IPS-20b (cell line): ENCODE data around the gene ENGASE.

Source experiments
- H3K27ac ChIP-seq: one replicate; pipeline ENCODE4 v1.5.1; 2013; ENCODE audit warnings: low read length
- H3K27me3 ChIP-seq: 2 replicates; pipeline ENCODE4 v1.6.1; 2013; ENCODE audit warnings: mild to moderate bottlenecking, low read length, inconsistent platforms; ENCODE audit not compliant: insufficient read depth
- H3K36me3 ChIP-seq: 2 replicates; pipeline ENCODE4 v1.6.1; 2013; ENCODE audit warnings: low read depth, mild to moderate bottlenecking, inconsistent platforms, low read length, moderate library complexity; ENCODE audit not compliant: insufficient read depth
- H3K4me1 ChIP-seq: 2 replicates; pipeline ENCODE4 v1.6.1; 2013; ENCODE audit warnings: mild to moderate bottlenecking, control low read depth, inconsistent platforms, low read length, moderate library complexity; ENCODE audit not compliant: insufficient read depth
- H3K4me3 ChIP-seq: 2 replicates; pipeline ENCODE4 v1.5.1; 2013; ENCODE audit warnings: mild to moderate bottlenecking, low read length, inconsistent platforms
- H3K9ac ChIP-seq: 2 replicates; pipeline ENCODE4 v1.6.1; 2013; ENCODE audit warnings: low read depth, mild to moderate bottlenecking, inconsistent platforms, low read length, moderate library complexity
- H3K9me3 ChIP-seq: 2 replicates; pipeline ENCODE4 v1.6.1; 2013; ENCODE audit warnings: mild to moderate bottlenecking, low read depth, low read length, inconsistent platforms; ENCODE audit not compliant: insufficient read depth

ENGASE gene

GRCh38 chr17:79107499-79108231 lies 33.0 kb downstream of the ENGASE start:
- Histone ChIP-seq H3K4me3 (no peak overlapping the region), H3K4me1 (no peaks in the 10 kb centered on the region), H3K27ac (no peak overlapping the region), H3K27me3 (no peaks in the 10 kb centered on the region), H3K36me3 (no peaks in the 10 kb centered on the region), H3K9me3 (no peaks in the 10 kb centered on the region), H3K9ac (no peak overlapping the region)

- no peak overlapping the region for H3K4me3 ChIP-seq
- no peaks in the 10 kb centered on the region for H3K27me3 ChIP-seq
- no peaks in the 10 kb centered on the region for H3K9me3 ChIP-seq
- no peak overlapping the region for H3K27ac ChIP-seq
- H3K36me3 ChIP-seq, result no peaks in the 10 kb centered on the region
- H3K4me1 ChIP-seq, result no peaks in the 10 kb centered on the region
- no peak overlapping the region for H3K9ac ChIP-seq
Observed at GRCh38 chr17:79108232-79108850, 33.7 kb downstream of the ENGASE start.

GRCh38 chr17:79108870-79109269 lies 34.2 kb downstream of the ENGASE start:
- Histone ChIP-seq H3K27ac (no peak overlapping the region), H3K4me3 (no peak overlapping the region), H3K9me3 (no peaks in the 10 kb centered on the region), H3K9ac (no peak overlapping the region), H3K27me3 (no peaks in the 10 kb centered on the region), H3K36me3 (no peaks in the 10 kb centered on the region), H3K4me1 (no peaks in the 10 kb centered on the region)

- H3K4me3 ChIP-seq, result no peak overlapping the region
- no peaks in the 10 kb centered on the region for H3K9me3 ChIP-seq
- no peak overlapping the region for H3K27ac ChIP-seq
- H3K4me1 ChIP-seq, result no peaks in the 10 kb centered on the region
- H3K27me3 ChIP-seq, result no peaks in the 10 kb centered on the region
- no peak overlapping the region for H3K9ac ChIP-seq
- H3K36me3 ChIP-seq, result no peaks in the 10 kb centered on the region
Observed at GRCh38 chr17:79109584-79109983, 35.0 kb downstream of the ENGASE start.

GRCh38 chr17:79111097-79111496 lies 36.5 kb downstream of the ENGASE start:
- Histone ChIP-seq H3K27me3 (no peaks in the 10 kb centered on the region), H3K27ac (no peak overlapping the region), H3K4me3 (no peak overlapping the region), H3K9me3 (no peaks in the 10 kb centered on the region), H3K9ac (no peak overlapping the region), H3K4me1 (no peaks in the 10 kb centered on the region), H3K36me3 (no peaks in the 10 kb centered on the region)

GRCh38 chr17:79112471-79112870 lies 37.8 kb downstream of the ENGASE start:
- no peaks in the 10 kb centered on the region for H3K9me3 ChIP-seq
- no peak overlapping the region for H3K9ac ChIP-seq
- H3K36me3 ChIP-seq, result no peaks in the 10 kb centered on the region
- H3K4me1 ChIP-seq, result no peaks in the 10 kb centered on the region
- H3K27me3 ChIP-seq, result no peaks in the 10 kb centered on the region
- H3K4me3 ChIP-seq, result no peak overlapping the region
- no peak overlapping the region for H3K27ac ChIP-seq

- Histone ChIP-seq H3K9ac (no peak overlapping the region), H3K4me1 (no peaks in the 10 kb centered on the region), H3K27me3 (no peaks in the 10 kb centered on the region)
Observed at GRCh38 chr17:79113699-79114457, 39.3 kb downstream of the ENGASE start.

GRCh38 chr17:79114458-79115301 lies 40.1 kb downstream of the ENGASE start:
- Histone ChIP-seq H3K4me1 (no peaks in the 10 kb centered on the region), H3K9me3 (no peaks in the 10 kb centered on the region), H3K36me3 (no peaks in the 10 kb centered on the region), H3K27ac (no peak overlapping the region), H3K27me3 (no peaks in the 10 kb centered on the region), H3K9ac (no peak overlapping the region; the same call in 1 of the 2 replicates), H3K4me3 (no peak overlapping the region)

More at GRCh38 chr17:79113699-79114457, 39.3 kb downstream of the ENGASE start:
- Histone ChIP-seq H3K36me3 (no peaks in the 10 kb centered on the region), H3K4me3 (no peak overlapping the region), H3K27ac (no peak overlapping the region), H3K9me3 (no peaks in the 10 kb centered on the region)

GRCh38 chr17:79115487-79115886 lies 40.9 kb downstream of the ENGASE start:
- Histone ChIP-seq H3K27me3 (no peaks in the 10 kb centered on the region), H3K4me3 (no peak overlapping the region), H3K9ac (no peak overlapping the region), H3K9me3 (no peaks in the 10 kb centered on the region), H3K4me1 (no peaks in the 10 kb centered on the region), H3K27ac (no peak overlapping the region), H3K36me3 (no peaks in the 10 kb centered on the region)

- no peaks in the 10 kb centered on the region for H3K9me3 ChIP-seq
- H3K27me3 ChIP-seq, result no peaks in the 10 kb centered on the region
- no peaks in the 10 kb centered on the region for H3K4me1 ChIP-seq
- H3K27ac ChIP-seq, result no peak overlapping the region
- H3K9ac ChIP-seq, result no peak overlapping the region
- H3K4me3 ChIP-seq, result no peak overlapping the region
- H3K36me3 ChIP-seq, result no peaks in the 10 kb centered on the region
Observed at GRCh38 chr17:79116575-79117368, 42.1 kb downstream of the ENGASE start.
